Measurements from ENCODE around the gene SETD3.

- TF ChIP-seq SAP30 (IDR thresholded peaks at IDR 0.05; ENCODE audit: insufficient read depth, insufficient replicate concordance, low read length) (no peak), CTCF (IDR thresholded peaks at IDR 0.05; ENCODE audit: control extremely low read depth in 1 of 3, insufficient read depth in 1 of 3, low read depth in 1 of 3, low read length in 3 of 3) (peak in 1 of 3 experiments; percentile 27; a peak in 1 of 4 replicates), EZH2 (IDR thresholded peaks at IDR 0.05; ENCODE audit: low read depth, low read length, severe bottlenecking) (no peak), MAFK (IDR thresholded peaks at IDR 0.05; ENCODE audit: low read depth, low read length) (no peak), POLR2AphosphoS5 (IDR thresholded peaks at IDR 0.05; ENCODE audit: low read depth, low read length) (no peak), CHD2 (IDR thresholded peaks at IDR 0.05; ENCODE audit: low read length) (no peak), GTF2F1 (IDR thresholded peaks at IDR 0.05; ENCODE audit: borderline replicate concordance, low read depth, low read length) (no peak), SRF (IDR thresholded peaks at IDR 0.05; ENCODE audit: low read depth, low read length) (no peak), EP300 (IDR thresholded peaks at IDR 0.05; ENCODE audit: borderline replicate concordance in 1 of 2, low read depth in 2 of 2, low read length in 2 of 2) (no peak), SIRT6 (IDR thresholded peaks at IDR 0.05; ENCODE audit: low read length) (no peak), MAX (IDR thresholded peaks at IDR 0.05) (peak; percentile 69), CHD7 (IDR thresholded peaks at IDR 0.05; ENCODE audit: insufficient replicate concordance, low read length) (no peak), JUND (IDR thresholded peaks at IDR 0.05; ENCODE audit: low read length) (no peak)
Observed at GRCh38 chr14:99479906-99480869, at the start of gene SETD3.

Measured in H1 (cell line).